Measurements from ENCODE around the gene ZSCAN18. TPM values are rescaled to one million over a fixed set of nuclear protein-coding genes. Genes with fewer than 3 reads are reported as not detected.

Gene ZSCAN18
- polyA plus RNA-seq, 3 donors = 103 to 124 (median 107) TPM

- no peak for DNase-seq
Observed at GRCh38 chr19:58047672-58048071, 50.4 kb downstream of the ZSCAN18 start.

- no peak for DNase-seq
Observed at GRCh38 chr19:58046856-58047255, 51.2 kb downstream of the ZSCAN18 start.

- no peak for DNase-seq
Observed at GRCh38 chr19:58045411-58046050, 52.5 kb downstream of the ZSCAN18 start.

GRCh38 chr19:58044886-58045285 is 53.1 kb downstream of the ZSCAN18 start:
- DNase-seq = no peak

- DNase-seq = no peak
Observed at GRCh38 chr19:58044391-58044790, 53.6 kb downstream of the ZSCAN18 start.

GRCh38 chr19:58042495-58043340 is 55.3 kb downstream of the ZSCAN18 start:
- no peak for DNase-seq

- DNase-seq = no peak
Observed at GRCh38 chr19:58040751-58041525, 57.1 kb downstream of the ZSCAN18 start.

- no peak for DNase-seq
Observed at GRCh38 chr19:58038688-58039204, 59.3 kb downstream of the ZSCAN18 start.

- DNase-seq = no peak
Observed at GRCh38 chr19:58037927-58038687, 59.9 kb downstream of the ZSCAN18 start.

GRCh38 chr19:58035863-58036262 is 62.2 kb downstream of the ZSCAN18 start:
- no peak for DNase-seq

- DNase-seq = no peak
Observed at GRCh38 chr19:58034477-58034793, 63.6 kb downstream of the ZSCAN18 start.

Other genes starting within 250 kb of the ZSCAN18 start
- 10 to 100 TPM; 19.4 to 51.0 (median 49.6) TPM for gene ZNF587, start 248.4 kb downstream of the ZSCAN18 start, polyA plus RNA-seq (ENCODE audit: insufficient read length in 3 of 3)
- gene ZNF814, start 209.2 kb downstream of the ZSCAN18 start, polyA plus RNA-seq (ENCODE audit: insufficient read length in 3 of 3) = 10 to 100 TPM; 50.7 to 97.4 (median 78.8) TPM
- 10 to 100 TPM; 19.9 to 41.8 (median 40.1) TPM for gene ZNF417, start 181.6 kb downstream of the ZSCAN18 start, polyA plus RNA-seq (ENCODE audit: insufficient read length in 3 of 3)
- 10 to 100 TPM; 20.2 to 40.1 (median 30.0) TPM for gene ZNF418, start 162.8 kb downstream of the ZSCAN18 start, polyA plus RNA-seq (ENCODE audit: insufficient read length in 3 of 3)
- 10 to 100 TPM in 2 of 3 donors, 1 to 10 TPM in 1; 9.0 to 11.2 (median 11.0) TPM for gene ZNF256, start 150.5 kb downstream of the ZSCAN18 start, polyA plus RNA-seq (ENCODE audit: insufficient read length in 3 of 3)
- 1 to 10 TPM in 2 of 3 donors, under 1 TPM in 1; 0.97 to 3.0 (median 2.8) TPM for gene C19orf18, start 123.7 kb downstream of the ZSCAN18 start, polyA plus RNA-seq (ENCODE audit: insufficient read length in 3 of 3)
- gene ZNF606, start 95.4 kb downstream of the ZSCAN18 start, polyA plus RNA-seq (ENCODE audit: insufficient read length in 3 of 3) = 10 to 100 TPM; 27.9 to 32.3 (median 31.5) TPM
- 1 to 10 TPM; 6.0 to 8.0 (median 7.8) TPM for gene ZSCAN1, start 64.2 kb downstream of the ZSCAN18 start, polyA plus RNA-seq (ENCODE audit: insufficient read length in 3 of 3)
- 10 to 100 TPM; 19.9 to 31.6 (median 29.9) TPM for gene ZNF135, start 38.9 kb downstream of the ZSCAN18 start, polyA plus RNA-seq (ENCODE audit: insufficient read length in 3 of 3)
- 10 to 100 TPM; 21.9 to 23.4 (median 22.0) TPM for gene ZNF329, start 52.6 kb upstream of the ZSCAN18 start, polyA plus RNA-seq (ENCODE audit: insufficient read length in 3 of 3)
- gene ZNF274, start 84.8 kb upstream of the ZSCAN18 start, polyA plus RNA-seq (ENCODE audit: insufficient read length in 3 of 3) = 10 to 100 TPM; 19.1 to 24.9 (median 23.8) TPM
- gene ZNF544, start 130.7 kb upstream of the ZSCAN18 start, polyA plus RNA-seq (ENCODE audit: insufficient read length in 3 of 3) = 10 to 100 TPM; 34.2 to 47.5 (median 44.4) TPM
- 10 to 100 TPM in 2 of 3 donors, 1 to 10 TPM in 1; 6.6 to 10.7 (median 10.5) TPM for gene ZNF8, start 180.7 kb upstream of the ZSCAN18 start, polyA plus RNA-seq (ENCODE audit: insufficient read length in 3 of 3)
- gene ERVK3-1, start 207.1 kb upstream of the ZSCAN18 start, polyA plus RNA-seq (ENCODE audit: insufficient read length in 3 of 3) = 10 to 100 TPM; 53.5 to 61.2 (median 59.1) TPM
- 1 to 10 TPM; 3.8 to 4.1 (median 4.0) TPM for gene ZSCAN22, start 228.8 kb upstream of the ZSCAN18 start, polyA plus RNA-seq (ENCODE audit: insufficient read length in 3 of 3)